ENCODE data around the gene CGB1. TPM values are rescaled to one million over a fixed set of nuclear protein-coding genes. Genes with fewer than 3 reads are reported as not detected.

Gene CGB1
- total and polyA plus RNA-seq, 4 donors, result not detected

GRCh38 chr19:49071860-49072547 lies 35.3 kb upstream of the CGB1 start:
- Histone ChIP-seq H3K27me3 (ENCODE audit: control insufficient read depth in 4 of 4, insufficient read depth in 4 of 4, low read length in 3 of 4) (peaks cover 3 to 8% (median 3%) of the 10 kb centered on the region in 4 donors), H3K9ac (ENCODE audit: low read depth in 1 of 2, low read length in 2 of 2) (no peak overlapping the region), H3K4me1 (ENCODE audit: control insufficient read depth in 4 of 4, insufficient read depth in 4 of 4, low read length in 3 of 4) (peaks cover 0 to 4% (median 1%) of the 10 kb centered on the region in 4 donors), H3K36me3 (ENCODE audit: control insufficient read depth in 4 of 4, insufficient read depth in 3 of 4, low read depth in 1 of 4, low read length in 3 of 4) (no peaks in the 10 kb centered on the region), H3K27ac (ENCODE audit: low read depth in 1 of 2, low read length in 2 of 2) (no peak overlapping the region), H3K9me3 (ENCODE audit: control insufficient read depth in 4 of 4, low read length in 3 of 4) (no peaks in the 10 kb centered on the region), H3K4me3 (ENCODE audit: low read depth in 1 of 3, low read length in 3 of 3) (peak overlapping the region in 1 of 3 donors; percentile 10)
- 11% methylated on average over 93 of the region's 93 CpGs for WGBS
- DNase-seq (ENCODE audit: low spot score), result no peak
- TF ChIP-seq RXRA (IDR thresholded peaks at IDR 0.05) (no peak), RAD21 (IDR thresholded peaks at IDR 0.05) (no peak), JUND (IDR thresholded peaks at IDR 0.05) (no peak), FOXA2 (IDR thresholded peaks at IDR 0.05) (no peak), TAF1 (conservative IDR thresholded peaks at IDR 0.05) (no peak), ATF3 (IDR thresholded peaks at IDR 0.05) (no peak), FOXA1 (IDR thresholded peaks at IDR 0.05) (no peak), SP1 (IDR thresholded peaks at IDR 0.05) (no peak), GABPA (IDR thresholded peaks at IDR 0.05 in 1 of 2, conservative IDR thresholded peaks at IDR 0.05 in 1 of 2) (no peak)

- DNase-seq (ENCODE audit: low spot score), result no peak
- peaks cover 0 to 4% (median 1%) of the 10 kb centered on the region in 4 donors for H3K4me1 ChIP-seq (ENCODE audit: control insufficient read depth in 4 of 4, insufficient read depth in 4 of 4, low read length in 3 of 4)
- no peak overlapping the region for H3K4me3 ChIP-seq (ENCODE audit: low read depth in 1 of 3, low read length in 3 of 3)
- TF ChIP-seq FOXA1 (IDR thresholded peaks at IDR 0.05) (no peak), RAD21 (IDR thresholded peaks at IDR 0.05) (no peak), JUND (IDR thresholded peaks at IDR 0.05) (no peak), NR2F2 (IDR thresholded peaks at IDR 0.05) (no peak), CTCF (IDR thresholded peaks at IDR 0.05; ENCODE audit: low read depth, low read length, missing input control) (no peak), GABPA (IDR thresholded peaks at IDR 0.05 in 1 of 2, conservative IDR thresholded peaks at IDR 0.05 in 1 of 2) (no peak), MAX (IDR thresholded peaks at IDR 0.05) (no peak), ZBTB33 (IDR thresholded peaks at IDR 0.05) (no peak), SP1 (IDR thresholded peaks at IDR 0.05) (no peak), RXRA (IDR thresholded peaks at IDR 0.05) (no peak), ATF3 (IDR thresholded peaks at IDR 0.05) (no peak), YY1 (IDR thresholded peaks at IDR 0.05) (no peak), TAF1 (conservative IDR thresholded peaks at IDR 0.05) (no peak), EGR1 (IDR thresholded peaks at IDR 0.05; ENCODE audit: low read depth in 2 of 2) (no peak), FOXA2 (IDR thresholded peaks at IDR 0.05) (no peak)
- H3K9ac ChIP-seq (ENCODE audit: low read depth in 1 of 2, low read length in 2 of 2), result no peak overlapping the region
- no peak overlapping the region for H3K27ac ChIP-seq (ENCODE audit: low read depth in 1 of 2, low read length in 2 of 2)
- H3K9me3 ChIP-seq (ENCODE audit: control insufficient read depth in 4 of 4, low read length in 3 of 4), result no peaks in the 10 kb centered on the region
- no peaks in the 10 kb centered on the region for H3K36me3 ChIP-seq (ENCODE audit: control insufficient read depth in 4 of 4, insufficient read depth in 3 of 4, low read depth in 1 of 4, low read length in 3 of 4)
- WGBS, result 95% methylated on average over 21 of the region's 21 CpGs
- H3K27me3 ChIP-seq (ENCODE audit: control insufficient read depth in 4 of 4, insufficient read depth in 4 of 4, low read length in 3 of 4), result peaks cover 3 to 8% (median 3%) of the 10 kb centered on the region in 4 donors
Observed at GRCh38 chr19:49070416-49070815, 33.7 kb upstream of the CGB1 start.
